ENCODE data around the gene UBE2Z. TPM values are rescaled to one million over a fixed set of nuclear protein-coding genes. Genes with fewer than 3 reads are reported as not detected.
A peak's percentile ranks its signal among the peaks of the same experiment; 100 is the strongest.

Gene UBE2Z
- total RNA-seq, 1 donor from 2014 or later = 102 TPM

- Mint-ChIP-seq H3K36me3 (ENCODE audit: unreplicated experiment) (peaks cover 36% of the 10 kb centered on the region), H3K9me3 (ENCODE audit: unreplicated experiment) (no peaks in the 10 kb centered on the region), H3K4me1 (ENCODE audit: unreplicated experiment) (peaks cover 62% of the 10 kb centered on the region), H3K4me3 (ENCODE audit: unreplicated experiment) (no peak overlapping the region), H3K27me3 (ENCODE audit: unreplicated experiment) (no peaks in the 10 kb centered on the region), H3K27ac (ENCODE audit: unreplicated experiment) (peak overlapping the region; percentile 23)
- DNase-seq (ENCODE audit: extremely low spot score, unreplicated experiment) = no peak
- no peak for TF ChIP-seq CTCF (IDR thresholded peaks at IDR 0.05)
Measured at GRCh38 chr17:48912476-48912875, 4.3 kb downstream of the UBE2Z start.

- no peak for DNase-seq (ENCODE audit: extremely low spot score, unreplicated experiment)
- H3K9me3 Mint-ChIP-seq (ENCODE audit: unreplicated experiment) = no peaks in the 10 kb centered on the region
- TF ChIP-seq CTCF (IDR thresholded peaks at IDR 0.05) = no peak
- H3K4me1 Mint-ChIP-seq (ENCODE audit: unreplicated experiment) = peaks cover 41% of the 10 kb centered on the region
- no peaks in the 10 kb centered on the region for H3K27me3 Mint-ChIP-seq (ENCODE audit: unreplicated experiment)
- peak overlapping the region; percentile 87 for H3K27ac Mint-ChIP-seq (ENCODE audit: unreplicated experiment)
- H3K36me3 Mint-ChIP-seq (ENCODE audit: unreplicated experiment) = peaks cover 50% of the 10 kb centered on the region
- peak overlapping the region; percentile 57 for H3K4me3 Mint-ChIP-seq (ENCODE audit: unreplicated experiment)
Measured at GRCh38 chr17:48915459-48916282, 7.5 kb downstream of the UBE2Z start.

GRCh38 chr17:48925251-48925990 lies 17.2 kb downstream of the UBE2Z start:
- no peak for TF ChIP-seq CTCF (IDR thresholded peaks at IDR 0.05)
- peaks cover 44% of the 10 kb centered on the region for H3K36me3 Mint-ChIP-seq (ENCODE audit: unreplicated experiment)
- no peaks in the 10 kb centered on the region for H3K27me3 Mint-ChIP-seq (ENCODE audit: unreplicated experiment)
- H3K4me3 Mint-ChIP-seq (ENCODE audit: unreplicated experiment) = no peak overlapping the region
- no peak overlapping the region for H3K27ac Mint-ChIP-seq (ENCODE audit: unreplicated experiment)
- H3K9me3 Mint-ChIP-seq (ENCODE audit: unreplicated experiment) = no peaks in the 10 kb centered on the region
- DNase-seq (ENCODE audit: extremely low spot score, unreplicated experiment) = no peak
- H3K4me1 Mint-ChIP-seq (ENCODE audit: unreplicated experiment) = peaks cover 11% of the 10 kb centered on the region

GRCh38 chr17:48925991-48926342 lies 17.8 kb downstream of the UBE2Z start:
- Mint-ChIP-seq H3K9me3 (ENCODE audit: unreplicated experiment) (no peaks in the 10 kb centered on the region), H3K27ac (ENCODE audit: unreplicated experiment) (no peak overlapping the region), H3K4me3 (ENCODE audit: unreplicated experiment) (no peak overlapping the region), H3K4me1 (ENCODE audit: unreplicated experiment) (peaks cover 11% of the 10 kb centered on the region), H3K36me3 (ENCODE audit: unreplicated experiment) (peaks cover 41% of the 10 kb centered on the region), H3K27me3 (ENCODE audit: unreplicated experiment) (no peaks in the 10 kb centered on the region)
- TF ChIP-seq CTCF (IDR thresholded peaks at IDR 0.05) = no peak
- DNase-seq (ENCODE audit: extremely low spot score, unreplicated experiment) = no peak
